RWPE1 (cell line): ENCODE data around the gene OR10S1.

Source experiments
- CTCF ChIA-PET: fragments of 350-600 bp; sonication (Branson Sonifier 250); formaldehyde crosslinking; extraction: SDS; loops from one replicate; lab custom pipeline; 2021; lab: Yijun Ruan, JAX
- POLR2A ChIA-PET: fragments of 400-600 bp; formaldehyde crosslinking; extraction: SDS; loops from one replicate; lab custom pipeline; 2020; ENCODE audit warnings: antibody characterized with exemption; ENCODE audit not compliant: low non-redundant PET; lab: Yijun Ruan, JAX
- DNase-seq: peaks from one replicate; pipeline ENCODE4 v3.0.0; 2012; ENCODE audit warnings: low spot score
- H3K27ac ChIP-seq: fragments of 450-650 bp; 2 replicates; pipeline ENCODE4 v1.5.1; 2017
- TF ChIP-seq, protein P1 (sequence below): fragments of 450-650 bp; conservative IDR thresholded peaks from 2 replicates; pipeline ENCODE4 v1.5.1; 2017; ENCODE audit warnings: low read depth, mild to moderate bottlenecking

OR10S1 gene

DNA sequence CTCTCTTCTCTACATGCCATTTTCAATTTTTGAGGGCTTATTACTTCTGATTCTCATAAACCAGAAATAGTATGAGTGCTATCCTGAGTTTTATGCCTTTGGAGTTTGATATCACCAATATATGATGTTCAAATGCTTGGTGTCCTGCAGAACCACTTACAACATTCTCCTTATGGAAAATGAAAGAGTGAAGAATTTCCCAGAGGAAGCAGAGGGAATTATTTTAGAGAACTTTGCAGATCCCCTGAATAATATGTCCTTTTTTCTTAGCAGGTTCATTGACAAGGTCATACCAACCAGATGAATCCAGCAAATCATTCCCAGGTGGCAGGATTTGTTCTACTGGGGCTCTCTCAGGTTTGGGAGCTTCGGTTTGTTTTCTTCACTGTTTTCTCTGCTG lies 38.3 kb downstream of the OR10S1 start, which contains the start of gene OR4D5:
Gene OR4D5, plus strand, starts transcription at position 301 of the 400 bp plus-strand sequence. Its CDS starts 0 bp downstream, at position 301.
- H3K27ac ChIP-seq = no peak within 1 kb of the TSS
- DNase-seq = no peak
- ChIA-PET CTCF (interaction anchor here (0.6 kb wide), 1 partner anchor 31 kb away, joined by 3 read pairs; no protein-coding TSS in a partner anchor), POLR2A (no interaction called here)
- TF ChIP-seq, protein P1, sequence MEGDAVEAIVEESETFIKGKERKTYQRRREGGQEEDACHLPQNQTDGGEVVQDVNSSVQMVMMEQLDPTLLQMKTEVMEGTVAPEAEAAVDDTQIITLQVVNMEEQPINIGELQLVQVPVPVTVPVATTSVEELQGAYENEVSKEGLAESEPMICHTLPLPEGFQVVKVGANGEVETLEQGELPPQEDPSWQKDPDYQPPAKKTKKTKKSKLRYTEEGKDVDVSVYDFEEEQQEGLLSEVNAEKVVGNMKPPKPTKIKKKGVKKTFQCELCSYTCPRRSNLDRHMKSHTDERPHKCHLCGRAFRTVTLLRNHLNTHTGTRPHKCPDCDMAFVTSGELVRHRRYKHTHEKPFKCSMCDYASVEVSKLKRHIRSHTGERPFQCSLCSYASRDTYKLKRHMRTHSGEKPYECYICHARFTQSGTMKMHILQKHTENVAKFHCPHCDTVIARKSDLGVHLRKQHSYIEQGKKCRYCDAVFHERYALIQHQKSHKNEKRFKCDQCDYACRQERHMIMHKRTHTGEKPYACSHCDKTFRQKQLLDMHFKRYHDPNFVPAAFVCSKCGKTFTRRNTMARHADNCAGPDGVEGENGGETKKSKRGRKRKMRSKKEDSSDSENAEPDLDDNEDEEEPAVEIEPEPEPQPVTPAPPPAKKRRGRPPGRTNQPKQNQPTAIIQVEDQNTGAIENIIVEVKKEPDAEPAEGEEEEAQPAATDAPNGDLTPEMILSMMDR = no peak
